C4-2B (cell line): ENCODE results near the gene ANKRD33B.

Source experiments
- CTCF ChIP-seq: fragments of 450-650 bp; conservative IDR thresholded peaks from 2 replicates; pipeline ENCODE4 v1.5.1; 2017; ENCODE audit warnings: mild to moderate bottlenecking
- ZFX ChIP-seq: fragments of 450-650 bp; IDR thresholded peaks from 2 replicates; pipeline ENCODE4 v1.6.1; 2017

GRCh38 chr5:10600626-10601245 lies 36.9 kb downstream of the ANKRD33B start:
- TF ChIP-seq CTCF, result no peak
- no peak for TF ChIP-seq ZFX
